ENCODE results near the gene NOSTRIN. TPM values are rescaled to one million over a fixed set of nuclear protein-coding genes. Genes with fewer than 3 reads are reported as not detected.

Gene NOSTRIN
- total and polyA plus RNA-seq, 7 donors = 5.1 to 49.0 (median 13.3) TPM

- no peak for DNase-seq
- H3K36me3 ChIP-seq = no peaks in the 10 kb centered on the region
- no peak for TF ChIP-seq POLR2A (IDR thresholded peaks at IDR 0.05)
- TF ChIP-seq EP300 (IDR thresholded peaks at IDR 0.05) = no peak
- TF ChIP-seq POLR2AphosphoS5 (IDR thresholded peaks at IDR 0.05) = no peak
- no peak for TF ChIP-seq CTCF (IDR thresholded peaks at IDR 0.05)
- no peaks in the 10 kb centered on the region for H3K4me1 ChIP-seq
- intact Hi-C loops (cut with DNase I) = no loop called here
- 14 to 74% methylated on average over 1 of the region's 1 CpG for WGBS, 2 donors
- no peak overlapping the region for H3K27ac ChIP-seq
- no peak overlapping the region for H3K4me3 ChIP-seq
- H3K27me3 ChIP-seq = no peaks in the 10 kb centered on the region
- no peaks in the 10 kb centered on the region for H3K9me3 ChIP-seq
Observed at GRCh38 chr2:168794968-168795367, 7.5 kb upstream of the NOSTRIN start.

DNA sequence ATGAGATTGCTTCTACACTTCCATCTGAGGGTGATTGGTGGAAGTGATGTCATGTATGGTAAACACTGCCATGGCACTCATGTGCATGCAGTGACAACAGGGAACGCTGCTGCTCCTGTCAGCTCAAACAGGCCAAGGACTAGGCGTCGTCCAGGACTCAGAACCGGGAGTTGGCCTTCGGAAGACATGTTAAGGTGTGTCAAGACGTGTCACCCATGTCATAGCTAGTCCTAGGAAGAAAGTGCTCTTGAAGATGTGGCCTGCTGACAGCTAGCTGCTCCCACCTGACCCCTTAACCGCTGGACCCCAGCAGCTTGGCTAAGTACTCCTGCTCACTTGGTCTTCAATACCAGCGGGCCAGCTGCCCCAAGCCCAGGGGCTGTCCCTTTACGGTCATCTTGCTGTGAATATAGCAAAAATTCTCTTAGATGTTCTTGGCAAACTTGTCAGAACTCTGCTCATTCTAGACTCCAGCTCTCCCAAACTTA is 6.3 kb upstream of the NOSTRIN start:
- Histone ChIP-seq H3K9me3 (no peaks in the 10 kb centered on the region), H3K4me3 (no peak overlapping the region), H3K4me1 (no peaks in the 10 kb centered on the region), H3K36me3 (no peaks in the 10 kb centered on the region), H3K27me3 (no peaks in the 10 kb centered on the region), H3K27ac (peak overlapping the region in 1 of 4 donors; percentile 52)
- 75 to 86% methylated on average over 9 of the region's 9 CpGs for WGBS, 2 donors
- no peak for TF ChIP-seq POLR2A (IDR thresholded peaks at IDR 0.05)
- no peak for TF ChIP-seq EP300 (IDR thresholded peaks at IDR 0.05)
- TF ChIP-seq POLR2AphosphoS5 (IDR thresholded peaks at IDR 0.05) = no peak
- no peak for TF ChIP-seq CTCF (IDR thresholded peaks at IDR 0.05)
- no peak for DNase-seq
- intact Hi-C loops (cut with DNase I) = no loop called here

DNA sequence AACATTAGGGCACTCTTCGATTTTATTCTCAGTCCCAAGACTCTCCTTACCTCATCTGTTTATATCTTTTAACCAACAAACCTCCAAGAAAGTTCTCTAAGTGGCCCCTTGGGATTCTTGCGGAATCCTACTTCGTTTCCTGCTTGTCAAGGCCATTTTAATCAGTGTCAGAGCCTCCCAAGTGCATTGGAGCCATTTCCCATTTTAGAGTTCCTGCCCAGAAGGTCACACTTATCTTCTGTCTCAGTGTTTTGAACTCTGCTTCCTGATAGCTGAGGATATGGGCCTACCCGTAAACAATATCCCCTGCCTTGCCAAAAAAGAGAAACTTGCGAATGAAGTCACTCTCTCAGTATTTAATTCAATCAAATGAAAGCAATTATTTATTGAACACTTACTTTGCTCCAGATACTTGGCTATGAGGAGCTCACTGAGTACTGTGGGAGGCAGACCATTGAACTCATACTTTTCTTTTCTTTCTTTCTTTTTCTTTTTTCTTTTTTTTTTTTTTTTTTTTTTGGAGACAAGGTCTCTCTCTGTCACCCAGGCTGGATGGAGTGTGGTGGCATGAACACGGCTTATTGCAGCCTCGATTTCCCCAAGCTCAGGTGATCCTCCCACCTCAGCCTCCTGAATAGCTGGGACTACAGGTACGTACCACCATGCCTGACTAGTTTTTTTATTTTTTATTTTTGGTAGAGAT is 5.7 kb upstream of the NOSTRIN start:
- WGBS, 2 donors = 78 to 86% methylated on average over 8 of the region's 8 CpGs
- Histone ChIP-seq H3K9me3 (no peaks in the 10 kb centered on the region), H3K27me3 (no peaks in the 10 kb centered on the region), H3K4me1 (no peaks in the 10 kb centered on the region), H3K36me3 (no peaks in the 10 kb centered on the region), H3K4me3 (no peak overlapping the region), H3K27ac (peak overlapping the region in 1 of 4 donors; percentile 52)
- TF ChIP-seq EP300 (IDR thresholded peaks at IDR 0.05) (no peak), POLR2AphosphoS5 (IDR thresholded peaks at IDR 0.05) (peak in 1 of 4 donors; percentile 43)
- DNase-seq = no peak
- intact Hi-C loops (cut with DNase I) = no loop called here

GRCh38 chr2:168797286-168797655 is 5.2 kb upstream of the NOSTRIN start:
- H3K27ac ChIP-seq = no peak overlapping the region
- no peaks in the 10 kb centered on the region for H3K4me1 ChIP-seq
- TF ChIP-seq POLR2AphosphoS5 (IDR thresholded peaks at IDR 0.05) (no peak), EP300 (IDR thresholded peaks at IDR 0.05) (no peak), POLR2A (IDR thresholded peaks at IDR 0.05) (no peak), CTCF (IDR thresholded peaks at IDR 0.05) (no peak)
- no peaks in the 10 kb centered on the region for H3K9me3 ChIP-seq
- H3K36me3 ChIP-seq = no peaks in the 10 kb centered on the region
- DNase-seq = no peak
- no peak overlapping the region for H3K4me3 ChIP-seq
- no peaks in the 10 kb centered on the region for H3K27me3 ChIP-seq
- intact Hi-C loops (cut with DNase I) = no loop called here

DNA sequence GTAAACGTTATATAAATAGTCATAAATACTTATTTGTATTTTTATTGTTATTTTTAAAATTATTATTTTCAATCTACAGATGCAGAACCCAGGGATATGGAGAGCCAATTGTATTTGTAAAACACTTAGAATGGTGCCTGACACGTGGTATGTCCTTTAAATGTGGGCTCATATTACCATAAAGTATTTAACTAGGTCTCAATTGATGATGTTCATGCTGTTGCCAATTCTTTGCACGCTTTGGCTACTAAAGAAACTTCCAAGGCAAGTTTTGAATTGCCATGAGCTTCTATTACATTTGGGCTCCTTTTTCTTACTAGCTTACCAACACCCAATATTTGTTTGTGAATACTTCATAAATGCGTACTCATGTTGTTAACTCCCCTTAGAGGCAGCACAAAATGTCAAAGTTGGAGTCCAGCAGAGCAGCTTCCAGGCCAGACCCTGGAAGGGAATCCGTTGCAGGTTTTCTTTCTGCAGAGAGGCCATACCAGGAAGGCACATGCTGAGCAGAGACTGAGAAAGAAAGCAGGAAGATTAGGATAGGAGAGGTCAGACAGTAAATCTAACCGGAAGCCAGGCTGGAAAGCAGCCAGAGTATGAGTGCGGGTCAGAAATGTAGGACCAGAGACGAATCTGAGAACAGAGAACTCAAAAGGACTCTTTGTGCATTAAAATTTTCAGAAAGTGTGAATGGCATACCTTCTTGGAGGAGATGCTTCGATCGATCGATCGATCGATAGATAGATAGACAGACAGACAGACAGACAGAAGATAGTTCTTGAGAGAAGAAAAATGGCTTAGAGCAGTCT is 4.2 kb upstream of the NOSTRIN start:
- Histone ChIP-seq H3K9me3 (no peaks in the 10 kb centered on the region), H3K27me3 (no peaks in the 10 kb centered on the region), H3K36me3 (no peaks in the 10 kb centered on the region), H3K4me1 (no peaks in the 10 kb centered on the region), H3K4me3 (no peak overlapping the region), H3K27ac (no peak overlapping the region)
- no peak for DNase-seq
- TF ChIP-seq EP300 (IDR thresholded peaks at IDR 0.05) (no peak), POLR2A (IDR thresholded peaks at IDR 0.05) (no peak), POLR2AphosphoS5 (IDR thresholded peaks at IDR 0.05) (no peak), CTCF (IDR thresholded peaks at IDR 0.05) (no peak)
- WGBS, 2 donors = 64 to 80% methylated on average over 13 of the region's 13 CpGs
- intact Hi-C loops (cut with DNase I) = no loop called here

Measured in sigmoid colon (tissue), 7 donors.